Measurements from ENCODE around the gene FAM149A.

GRCh38 chr4:186188107-186188506 is 83.6 kb downstream of the FAM149A start:
- TF ChIP-seq YY1 (IDR thresholded peaks at IDR 0.05), result no peak
- TF ChIP-seq CTCF (IDR thresholded peaks at IDR 0.05; ENCODE audit: low read depth, low read length, missing input control), result no peak
- TF ChIP-seq ZBTB33 (IDR thresholded peaks at IDR 0.05), result no peak
- no peak for TF ChIP-seq MAX (IDR thresholded peaks at IDR 0.05)
- TF ChIP-seq TAF1 (conservative IDR thresholded peaks at IDR 0.05), result no peak
- no peak for TF ChIP-seq RAD21 (IDR thresholded peaks at IDR 0.05)
- no peak for TF ChIP-seq SP1 (IDR thresholded peaks at IDR 0.05)
- no peak for TF ChIP-seq GABPA (IDR thresholded peaks at IDR 0.05 in 1 of 2, conservative IDR thresholded peaks at IDR 0.05 in 1 of 2)
- no peak for TF ChIP-seq REST (IDR thresholded peaks at IDR 0.05)
- no peak for TF ChIP-seq ATF3 (IDR thresholded peaks at IDR 0.05)
- no peak for TF ChIP-seq RXRA (IDR thresholded peaks at IDR 0.05)

Measured in liver (tissue), 3 donors.